HepG2 (cell line): ENCODE measurements around the gene YIPF5.

ENCODE experiments used
- HDAC2 ChIP-seq: sonication (generic); formaldehyde crosslinking; IDR thresholded peaks from 2 replicates; pipeline ENCODE4 v1.4.0; 2020; ENCODE audit warnings: missing genetic modification reagents
- TF ChIP-seq, protein P1 (sequence below), 2 experiments: IDR thresholded peaks; 2 replicates each; pipeline ENCODE4 v1.6.1; 2011 to 2012; ENCODE audit warnings: low read length in 2 of 2, borderline replicate concordance in 1 of 2, low read depth in 1 of 2, mild to moderate bottlenecking in 1 of 2, moderate library complexity in 1 of 2
- TF ChIP-seq, protein P2 (sequence below): sonication (generic); formaldehyde crosslinking; IDR thresholded peaks from 2 replicates; pipeline ENCODE4 v1.5.0; 2020; ENCODE audit warnings: mild to moderate bottlenecking, missing genetic modification reagents, moderate library complexity

DNA sequence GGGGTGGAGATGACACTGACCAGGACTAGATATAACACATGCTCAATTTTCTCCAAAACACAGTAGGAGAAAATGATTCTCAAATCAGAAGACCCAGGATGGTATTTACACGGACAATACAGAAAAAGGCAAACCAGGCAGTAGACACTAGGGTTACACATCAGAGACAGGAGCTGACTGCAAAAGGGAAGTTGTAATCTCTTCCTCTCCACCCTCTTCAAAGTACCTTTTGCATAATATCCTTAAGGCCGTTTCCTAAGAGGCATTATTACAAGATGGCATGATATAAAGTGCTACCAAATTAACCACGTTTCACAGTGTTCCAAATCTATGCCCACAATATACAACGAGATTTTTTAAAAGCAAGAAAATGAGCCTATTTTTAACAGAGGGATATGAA lies 39.2 kb downstream of the YIPF5 start:
- TF ChIP-seq, protein P1, sequence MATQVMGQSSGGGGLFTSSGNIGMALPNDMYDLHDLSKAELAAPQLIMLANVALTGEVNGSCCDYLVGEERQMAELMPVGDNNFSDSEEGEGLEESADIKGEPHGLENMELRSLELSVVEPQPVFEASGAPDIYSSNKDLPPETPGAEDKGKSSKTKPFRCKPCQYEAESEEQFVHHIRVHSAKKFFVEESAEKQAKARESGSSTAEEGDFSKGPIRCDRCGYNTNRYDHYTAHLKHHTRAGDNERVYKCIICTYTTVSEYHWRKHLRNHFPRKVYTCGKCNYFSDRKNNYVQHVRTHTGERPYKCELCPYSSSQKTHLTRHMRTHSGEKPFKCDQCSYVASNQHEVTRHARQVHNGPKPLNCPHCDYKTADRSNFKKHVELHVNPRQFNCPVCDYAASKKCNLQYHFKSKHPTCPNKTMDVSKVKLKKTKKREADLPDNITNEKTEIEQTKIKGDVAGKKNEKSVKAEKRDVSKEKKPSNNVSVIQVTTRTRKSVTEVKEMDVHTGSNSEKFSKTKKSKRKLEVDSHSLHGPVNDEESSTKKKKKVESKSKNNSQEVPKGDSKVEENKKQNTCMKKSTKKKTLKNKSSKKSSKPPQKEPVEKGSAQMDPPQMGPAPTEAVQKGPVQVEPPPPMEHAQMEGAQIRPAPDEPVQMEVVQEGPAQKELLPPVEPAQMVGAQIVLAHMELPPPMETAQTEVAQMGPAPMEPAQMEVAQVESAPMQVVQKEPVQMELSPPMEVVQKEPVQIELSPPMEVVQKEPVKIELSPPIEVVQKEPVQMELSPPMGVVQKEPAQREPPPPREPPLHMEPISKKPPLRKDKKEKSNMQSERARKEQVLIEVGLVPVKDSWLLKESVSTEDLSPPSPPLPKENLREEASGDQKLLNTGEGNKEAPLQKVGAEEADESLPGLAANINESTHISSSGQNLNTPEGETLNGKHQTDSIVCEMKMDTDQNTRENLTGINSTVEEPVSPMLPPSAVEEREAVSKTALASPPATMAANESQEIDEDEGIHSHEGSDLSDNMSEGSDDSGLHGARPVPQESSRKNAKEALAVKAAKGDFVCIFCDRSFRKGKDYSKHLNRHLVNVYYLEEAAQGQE (IDR thresholded peaks at IDR 0.05; ENCODE audit: borderline replicate concordance in 1 of 2, low read depth in 1 of 2, low read length in 2 of 2), result no peak
- TF ChIP-seq HDAC2, result no peak
- TF ChIP-seq, protein P2, sequence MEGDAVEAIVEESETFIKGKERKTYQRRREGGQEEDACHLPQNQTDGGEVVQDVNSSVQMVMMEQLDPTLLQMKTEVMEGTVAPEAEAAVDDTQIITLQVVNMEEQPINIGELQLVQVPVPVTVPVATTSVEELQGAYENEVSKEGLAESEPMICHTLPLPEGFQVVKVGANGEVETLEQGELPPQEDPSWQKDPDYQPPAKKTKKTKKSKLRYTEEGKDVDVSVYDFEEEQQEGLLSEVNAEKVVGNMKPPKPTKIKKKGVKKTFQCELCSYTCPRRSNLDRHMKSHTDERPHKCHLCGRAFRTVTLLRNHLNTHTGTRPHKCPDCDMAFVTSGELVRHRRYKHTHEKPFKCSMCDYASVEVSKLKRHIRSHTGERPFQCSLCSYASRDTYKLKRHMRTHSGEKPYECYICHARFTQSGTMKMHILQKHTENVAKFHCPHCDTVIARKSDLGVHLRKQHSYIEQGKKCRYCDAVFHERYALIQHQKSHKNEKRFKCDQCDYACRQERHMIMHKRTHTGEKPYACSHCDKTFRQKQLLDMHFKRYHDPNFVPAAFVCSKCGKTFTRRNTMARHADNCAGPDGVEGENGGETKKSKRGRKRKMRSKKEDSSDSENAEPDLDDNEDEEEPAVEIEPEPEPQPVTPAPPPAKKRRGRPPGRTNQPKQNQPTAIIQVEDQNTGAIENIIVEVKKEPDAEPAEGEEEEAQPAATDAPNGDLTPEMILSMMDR (CRISPR knock-in tag), result no peak
